GM19467 (cell line): Measurements from ENCODE around the gene MAEA.
"Not testable (repeated sequence)": the region's sequence is repeated elsewhere in the genome, so short reads cannot be mapped to it uniquely, and the experiment has no call there.

Experiments
- ATAC-seq: cut with Tn5 transposase; IDR thresholded peaks from one replicate; pipeline ENCODE4 v1.9.1; 2021; ENCODE audit warnings: mild to moderate bottlenecking, moderate library complexity; ENCODE audit not compliant: unreplicated experiment

The MAEA gene

DNA sequence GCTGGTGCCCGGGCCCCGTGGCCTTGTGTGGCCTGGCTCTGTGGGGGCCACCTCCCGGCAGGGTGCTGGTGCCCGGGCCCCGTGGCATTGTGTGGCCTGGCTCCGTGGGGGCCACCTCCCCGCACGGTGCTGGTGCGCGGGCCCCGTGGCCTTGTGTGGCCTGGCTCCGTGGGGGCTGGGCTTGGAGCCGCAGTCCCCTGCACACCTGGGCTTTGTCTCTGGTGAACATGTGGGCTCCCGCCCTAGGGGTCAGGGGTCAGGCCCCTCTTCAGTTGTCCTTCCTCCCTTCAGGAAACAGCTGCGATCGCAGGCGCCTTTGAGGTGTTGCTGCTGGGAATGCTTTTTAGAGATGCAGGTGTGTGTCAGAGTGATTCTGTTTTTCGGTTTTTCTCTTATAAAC lies 74.5 kb downstream of the MAEA start:
- ATAC-seq = no peak

DNA sequence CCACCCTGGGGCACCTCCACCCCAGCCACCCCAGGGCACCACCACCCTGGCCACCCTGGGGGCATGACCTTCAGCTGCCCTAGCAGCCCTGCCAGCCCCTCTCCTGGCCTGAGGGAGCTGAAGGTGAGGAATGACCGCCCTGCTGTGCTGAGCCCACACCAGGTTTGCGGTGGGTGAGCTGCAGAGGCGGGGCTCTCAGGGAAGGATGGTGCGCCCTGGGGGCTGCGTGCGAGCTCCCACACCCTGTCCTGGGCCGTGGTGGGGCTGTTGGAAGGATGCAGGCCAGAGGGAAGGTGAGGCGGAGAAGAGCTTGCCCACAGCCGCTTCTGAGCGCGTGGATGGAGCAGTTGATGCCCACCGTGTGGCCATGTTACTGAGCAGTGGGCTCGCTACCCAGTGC lies 75.1 kb downstream of the MAEA start:
- ATAC-seq = no peak

DNA sequence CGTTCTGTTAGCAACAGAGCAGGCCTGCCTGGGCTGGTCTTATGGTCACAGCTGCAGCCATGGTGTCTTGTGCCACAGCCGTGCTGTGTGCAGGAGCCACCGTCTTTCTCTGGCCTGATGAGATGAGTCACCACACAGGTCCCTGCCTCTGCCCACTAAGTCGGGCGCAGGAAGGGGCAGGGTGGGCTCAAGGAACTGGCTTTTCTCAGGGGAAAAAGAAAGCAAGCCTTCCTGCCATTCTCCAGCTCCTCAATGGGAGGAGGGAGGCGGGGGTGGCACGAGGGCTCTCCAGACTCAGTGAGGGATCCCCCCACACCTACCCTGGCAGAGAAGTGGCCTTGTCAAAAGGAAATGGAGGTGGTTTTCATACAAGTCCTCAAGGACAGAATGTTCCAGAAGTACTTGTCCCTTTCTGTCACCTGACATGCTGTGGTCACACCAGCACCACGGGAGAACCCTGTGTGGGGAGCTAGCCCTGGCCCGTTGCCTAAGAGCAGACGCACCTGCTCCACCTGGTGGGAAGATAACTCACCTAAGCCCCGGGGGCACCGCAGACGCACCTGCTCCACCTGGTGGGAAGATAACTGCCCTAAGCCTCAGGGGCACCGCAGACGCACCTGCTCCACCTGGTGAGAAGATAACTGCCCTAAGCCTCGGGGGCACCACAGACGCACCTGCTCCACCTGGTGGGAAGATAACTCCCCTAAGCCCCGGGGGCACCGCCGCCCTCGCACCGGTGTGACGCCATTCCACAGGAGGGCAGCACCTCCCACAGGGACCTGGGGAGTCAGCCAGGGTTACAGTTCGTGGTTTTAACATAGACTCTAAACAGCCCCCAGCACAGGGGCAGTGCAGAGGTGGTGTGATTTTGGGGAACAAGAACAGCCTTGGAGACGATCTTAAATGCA lies 75.8 kb downstream of the MAEA start:
- no peak for ATAC-seq

DNA sequence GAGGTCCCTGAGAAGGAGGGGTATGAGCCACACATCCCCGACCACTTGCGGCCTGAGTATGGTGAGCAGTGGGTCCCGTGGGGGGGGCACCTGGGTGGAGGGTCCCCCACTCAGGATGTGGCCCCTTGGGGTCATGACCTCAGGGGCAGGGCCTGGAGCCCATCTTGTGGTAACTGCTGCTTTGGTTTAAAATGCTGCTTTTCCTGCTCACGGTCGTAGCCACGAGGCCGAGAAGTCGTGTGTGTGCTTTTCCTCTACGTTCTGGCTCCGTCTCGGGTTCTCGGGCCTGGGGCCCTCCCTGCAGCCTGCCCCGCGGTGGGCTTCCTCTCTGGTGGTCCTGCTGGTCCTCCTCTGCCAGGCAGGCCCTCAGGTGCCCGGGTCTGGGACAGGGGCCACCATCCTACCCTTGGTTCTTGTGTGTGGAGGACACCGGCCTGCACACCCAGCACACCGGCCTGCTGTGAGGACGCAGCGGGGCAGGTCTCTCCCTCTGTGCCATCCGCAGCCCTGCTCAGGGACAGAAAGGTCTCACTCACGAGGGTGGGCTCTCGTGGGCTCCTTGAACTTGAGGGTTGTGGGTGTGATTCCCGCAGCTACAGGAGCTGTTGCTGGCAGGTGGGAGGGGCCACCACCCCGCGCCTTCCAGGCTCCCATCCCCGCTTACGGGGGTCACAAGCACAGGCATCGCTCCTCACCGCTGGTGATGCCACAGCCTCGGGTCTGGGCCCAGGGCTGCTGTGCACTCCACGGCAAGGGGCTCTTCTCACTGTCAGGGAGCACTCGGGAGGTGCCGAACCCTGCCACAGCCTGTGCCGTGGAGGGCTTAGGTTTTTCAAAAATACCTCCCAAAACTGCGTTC lies 76.9 kb downstream of the MAEA start:
- ATAC-seq = no peak

DNA sequence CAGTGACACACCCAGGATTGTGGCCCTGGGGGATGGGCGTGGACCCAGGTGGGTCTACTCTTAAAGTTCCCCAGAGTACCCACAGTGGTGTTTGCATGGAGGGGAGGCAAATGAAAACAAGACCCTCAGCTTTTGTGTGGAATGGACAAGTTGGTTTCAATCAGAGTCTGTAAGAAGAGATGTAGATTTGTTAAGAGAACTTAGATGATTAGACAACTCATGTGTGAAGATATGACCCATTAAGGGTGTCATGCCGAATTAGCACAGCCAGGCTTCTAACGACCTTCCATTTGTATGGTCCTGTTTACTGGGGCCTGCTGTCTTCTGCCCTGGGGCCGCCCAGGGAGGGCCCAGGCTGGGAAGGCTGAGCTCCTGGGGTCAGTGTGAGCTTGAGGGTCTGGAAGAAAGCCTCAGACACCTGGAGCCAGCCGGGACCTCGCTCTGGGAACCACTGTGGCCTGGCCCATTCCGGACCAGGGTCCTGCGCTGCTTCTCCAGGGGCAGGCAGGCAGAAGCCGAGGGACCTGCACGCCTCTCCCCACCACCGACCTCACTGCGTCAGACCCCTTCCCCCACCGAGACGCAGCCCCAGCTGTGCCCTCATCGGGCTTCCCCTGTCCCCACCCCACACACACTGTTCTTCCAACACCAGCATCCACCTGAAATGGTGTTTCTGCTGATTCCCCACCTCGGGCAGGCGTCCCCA lies 77.7 kb downstream of the MAEA start:
- no peak for ATAC-seq

DNA sequence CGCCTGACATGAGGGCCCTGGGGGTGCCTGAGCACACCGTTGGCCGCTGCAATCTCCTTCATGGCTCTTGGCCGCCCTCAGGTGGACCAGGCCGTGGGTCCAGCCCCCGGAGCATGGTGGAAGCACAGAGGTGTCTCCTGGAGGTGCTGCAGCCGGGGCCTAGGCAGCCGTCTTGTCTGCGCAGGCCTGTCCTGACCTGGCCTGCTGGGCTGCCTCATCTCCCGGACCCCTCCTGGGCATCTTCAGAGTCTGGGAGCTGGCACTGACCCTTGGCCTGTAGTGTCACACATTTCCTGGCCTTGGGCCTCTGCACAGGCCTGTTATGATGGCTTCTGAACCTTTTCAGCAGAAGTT lies 78.2 kb downstream of the MAEA start:
- ATAC-seq = no peak

DNA sequence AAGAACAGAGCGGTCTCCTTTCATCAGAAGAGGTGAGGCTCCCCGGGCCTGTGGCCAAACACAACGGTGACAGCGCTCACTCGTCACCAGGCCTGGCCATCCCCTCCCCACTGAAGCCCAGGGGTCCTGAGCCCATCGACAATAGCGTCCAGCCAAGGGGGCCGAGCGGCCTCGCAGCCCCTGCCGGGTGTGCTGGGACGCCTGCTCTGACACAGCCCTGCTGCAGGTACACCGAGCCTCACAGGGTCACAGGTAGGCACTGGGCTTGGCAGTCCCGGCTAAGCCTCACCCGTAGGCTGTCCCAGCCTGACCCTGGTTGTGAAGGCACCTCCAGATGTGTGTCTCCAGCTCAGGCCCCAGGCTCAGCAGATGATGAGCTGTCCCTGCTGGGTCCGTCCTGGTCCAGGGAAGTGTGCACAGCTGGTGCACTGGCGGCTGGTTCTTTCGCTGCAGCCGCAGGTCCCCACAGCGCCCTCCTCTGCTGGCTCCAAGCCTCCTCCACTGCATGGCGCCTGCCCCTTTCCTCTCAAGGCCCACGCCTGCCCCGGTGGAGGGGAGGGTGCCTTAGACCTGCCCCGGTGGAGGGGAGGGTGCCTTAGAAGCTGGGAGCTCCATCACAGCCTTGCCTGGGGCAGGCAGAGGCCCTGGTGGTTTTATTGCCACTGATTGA lies 78.9 kb downstream of the MAEA start:
- ATAC-seq = no peak

DNA sequence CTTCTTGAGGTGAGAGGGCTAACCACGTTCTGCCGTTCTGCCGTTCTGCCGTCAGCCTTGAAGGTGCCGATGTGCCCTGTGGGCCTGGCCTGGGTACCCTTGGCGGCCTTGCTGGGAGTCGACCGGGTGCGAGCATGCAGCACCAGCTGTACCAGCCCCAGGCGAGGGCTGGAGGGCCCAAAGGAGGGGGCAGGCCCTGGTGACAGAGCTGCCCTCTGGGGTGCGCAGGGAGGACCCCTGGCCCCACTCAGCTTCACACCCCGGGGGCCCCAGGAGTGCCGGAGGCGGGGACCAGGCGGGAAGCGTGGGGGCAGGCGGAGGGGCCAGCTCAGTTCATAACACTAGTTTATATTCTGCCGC lies 79.4 kb downstream of the MAEA start:
- no peak for ATAC-seq

DNA sequence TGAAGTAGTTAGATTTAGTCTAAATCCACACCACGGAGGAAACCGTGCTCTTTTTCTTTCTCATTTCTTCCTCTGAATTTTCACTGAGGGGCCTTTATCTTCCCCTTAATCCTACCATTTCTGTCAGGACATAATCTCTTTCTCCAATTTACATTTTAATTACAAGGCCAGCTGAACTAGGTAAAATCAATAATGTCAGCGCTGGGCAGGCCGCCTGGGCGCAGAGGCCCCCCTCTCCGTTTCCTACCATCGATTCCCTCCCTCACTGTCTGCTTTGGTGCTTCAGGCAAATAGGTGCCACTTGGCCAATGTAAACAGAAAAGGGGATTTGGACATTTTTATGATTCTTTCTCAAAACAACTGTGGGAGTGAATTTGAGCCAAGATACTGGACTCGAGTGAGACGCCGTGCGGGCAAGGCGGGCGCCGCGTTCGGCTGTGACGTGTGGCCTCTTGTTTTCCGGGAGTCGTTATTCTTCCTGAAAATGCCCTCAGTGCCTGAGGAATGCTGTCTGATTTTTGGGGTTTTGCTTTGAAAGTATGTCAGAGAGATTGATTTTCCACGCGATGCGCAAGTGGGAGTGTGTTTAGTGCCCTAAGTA lies 79.9 kb downstream of the MAEA start:
- no peak for ATAC-seq

DNA sequence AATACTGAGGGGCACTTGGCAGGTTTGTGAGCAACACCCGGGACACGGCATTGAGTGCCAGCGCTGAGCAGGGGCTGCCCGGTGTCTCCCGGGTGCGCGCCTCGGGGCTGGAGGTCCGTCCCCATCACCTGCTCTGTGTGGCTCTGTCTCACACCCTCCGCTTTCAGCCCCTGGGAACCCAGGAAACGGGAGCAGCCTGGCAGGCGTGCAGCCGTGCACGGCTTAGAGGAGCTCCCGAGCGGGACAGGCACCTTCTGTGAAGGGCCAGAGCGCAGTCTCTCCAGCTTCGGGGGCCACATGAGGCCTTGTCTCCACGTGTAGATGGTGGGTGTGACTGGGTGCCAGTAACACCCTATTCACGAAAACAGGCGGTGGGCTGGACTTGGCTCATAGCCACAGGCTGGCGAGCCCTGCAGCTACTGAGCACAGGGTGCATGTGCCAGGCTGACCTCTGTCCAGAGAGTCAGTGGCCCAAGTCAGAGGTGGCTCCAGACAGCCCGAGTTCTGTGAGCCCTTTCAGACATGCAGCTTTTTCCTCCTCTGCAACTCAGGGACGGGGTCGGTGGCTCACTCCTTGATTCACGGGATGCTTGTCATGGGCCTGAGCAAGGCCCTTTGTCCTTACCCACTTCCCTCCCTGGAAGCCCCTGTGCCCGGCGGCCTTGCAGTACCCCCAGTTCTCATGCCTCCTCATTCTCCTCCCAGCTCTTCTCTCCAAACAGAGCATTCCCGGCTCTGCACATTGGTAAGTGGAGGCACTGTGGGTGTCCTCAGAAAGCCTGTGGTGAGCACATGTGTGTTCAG lies 80.8 kb downstream of the MAEA start:
- no peak for ATAC-seq

DNA sequence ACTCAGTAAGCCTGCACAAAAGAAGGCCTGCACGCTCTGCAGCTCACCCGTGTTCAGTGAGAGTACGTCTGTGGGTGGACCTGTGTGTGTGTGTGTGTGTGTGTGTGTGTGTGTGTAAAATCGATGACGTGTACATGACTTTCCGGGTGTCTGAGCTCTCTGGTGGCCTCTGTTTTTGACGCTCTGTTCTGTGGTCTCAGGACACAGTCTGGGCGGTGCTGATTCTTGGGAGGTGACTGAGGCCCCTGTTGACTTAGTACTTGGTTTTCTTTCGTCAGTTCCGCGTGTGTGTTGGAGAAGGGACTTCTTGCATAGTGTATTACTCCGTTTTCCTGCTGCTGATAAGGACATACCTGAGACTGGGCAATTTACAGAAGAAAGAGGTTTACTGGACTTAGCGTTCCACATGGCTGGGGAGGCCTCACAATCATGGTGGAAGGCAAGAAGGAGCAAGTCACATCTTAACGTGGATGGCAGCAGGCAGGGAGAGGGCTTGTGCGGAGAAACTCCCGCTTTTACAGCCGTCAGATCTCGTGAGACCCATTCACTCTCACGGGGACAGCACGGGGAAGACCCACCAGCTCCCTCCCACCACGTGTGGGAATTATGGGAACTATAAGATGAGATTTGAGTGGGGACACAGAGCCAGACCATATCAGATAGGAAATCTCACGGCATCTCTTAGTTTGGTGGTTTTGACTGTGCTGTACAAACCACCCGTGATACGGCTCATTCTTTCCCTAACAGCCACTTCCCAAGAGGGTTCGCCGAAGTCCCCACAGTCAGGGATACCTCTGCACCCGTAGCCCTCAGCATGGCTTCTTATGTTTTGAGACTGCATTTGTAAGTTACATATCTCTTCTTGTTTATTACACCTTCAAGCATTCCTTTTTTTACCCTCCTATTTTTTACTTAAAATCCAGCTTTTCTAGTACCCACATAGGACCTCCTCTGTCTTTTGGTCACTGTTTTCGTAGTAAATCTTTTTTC lies 81.8 kb downstream of the MAEA start:
- ATAC-seq = no peak

DNA sequence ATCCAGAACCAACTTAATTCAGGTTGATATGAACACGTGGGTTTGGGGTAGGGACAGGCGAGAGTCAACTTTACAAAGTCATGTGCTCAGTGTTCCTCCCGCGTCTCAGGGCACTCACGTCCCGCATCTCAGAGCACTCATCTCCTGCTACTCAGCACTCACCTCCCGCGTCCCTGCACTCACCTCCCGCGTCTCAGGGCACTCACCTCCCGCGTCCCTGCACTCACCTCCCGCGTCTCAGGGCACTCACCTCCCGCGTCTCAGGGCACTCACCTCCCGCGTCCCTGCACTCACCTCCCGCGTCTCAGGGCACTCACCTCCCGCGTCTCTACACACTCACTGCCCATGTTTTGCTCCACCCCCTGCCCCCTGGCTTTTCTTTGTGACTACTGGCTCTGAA lies 82.9 kb downstream of the MAEA start:
- ATAC-seq = not testable (repeated sequence)

DNA sequence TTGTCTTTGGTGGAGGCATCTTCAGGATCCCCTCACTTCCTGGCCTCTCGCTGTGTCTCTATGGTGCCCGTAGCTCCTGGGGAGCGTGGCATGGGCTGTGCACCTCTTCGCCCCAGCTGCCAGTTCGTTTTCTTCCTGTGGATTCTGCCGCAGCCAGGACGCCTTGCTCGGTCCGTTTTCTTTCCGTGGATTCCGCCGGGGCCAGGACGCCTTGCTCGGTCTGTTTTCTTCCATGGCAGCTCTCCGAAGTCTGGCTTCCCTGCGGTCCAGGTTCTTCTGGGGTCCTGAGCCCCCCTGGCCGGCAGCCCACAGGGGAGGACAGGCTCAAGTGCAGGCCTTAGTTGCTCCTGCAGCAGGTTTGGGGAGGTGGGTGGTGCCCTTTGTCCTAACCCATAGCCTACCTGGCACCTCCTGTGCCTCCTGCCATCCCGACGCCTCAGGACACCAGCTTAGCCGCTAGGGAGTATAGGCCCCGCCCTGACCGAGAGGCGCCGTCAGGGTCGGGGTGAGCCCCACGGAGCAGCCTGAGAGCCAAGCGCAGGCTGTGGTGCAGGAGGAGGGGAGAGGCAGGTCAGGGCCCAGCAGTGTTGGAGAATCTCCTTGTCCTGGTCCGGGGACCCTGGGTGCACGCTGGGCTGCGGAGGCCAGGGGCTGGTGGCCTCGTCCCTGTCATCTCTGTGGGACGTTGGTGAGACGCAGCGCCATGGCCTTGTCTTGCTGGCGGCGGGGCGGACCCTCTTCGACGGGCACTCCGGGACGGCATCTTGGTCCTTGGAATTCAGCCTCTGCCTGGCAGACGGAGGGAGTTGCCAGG lies 84.4 kb downstream of the MAEA start:
- ATAC-seq = no peak

DNA sequence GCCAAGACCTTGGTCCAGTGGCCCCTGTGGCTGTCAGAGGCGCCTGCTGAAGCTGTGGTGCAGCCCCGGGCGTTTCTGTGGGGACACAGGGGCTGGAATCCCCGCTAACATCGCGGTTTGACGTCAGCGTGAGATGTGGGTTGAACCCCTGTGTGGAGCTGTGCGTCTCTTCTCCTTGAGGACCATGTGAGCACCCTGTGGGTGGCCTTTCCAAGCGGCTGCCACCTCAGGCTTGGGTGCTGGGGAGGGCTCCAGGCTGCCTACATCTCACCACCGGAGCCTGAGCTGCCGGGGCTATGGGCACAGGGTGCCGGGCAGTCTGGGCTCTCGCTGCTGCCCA lies 85.0 kb downstream of the MAEA start:
- ATAC-seq = no peak

DNA sequence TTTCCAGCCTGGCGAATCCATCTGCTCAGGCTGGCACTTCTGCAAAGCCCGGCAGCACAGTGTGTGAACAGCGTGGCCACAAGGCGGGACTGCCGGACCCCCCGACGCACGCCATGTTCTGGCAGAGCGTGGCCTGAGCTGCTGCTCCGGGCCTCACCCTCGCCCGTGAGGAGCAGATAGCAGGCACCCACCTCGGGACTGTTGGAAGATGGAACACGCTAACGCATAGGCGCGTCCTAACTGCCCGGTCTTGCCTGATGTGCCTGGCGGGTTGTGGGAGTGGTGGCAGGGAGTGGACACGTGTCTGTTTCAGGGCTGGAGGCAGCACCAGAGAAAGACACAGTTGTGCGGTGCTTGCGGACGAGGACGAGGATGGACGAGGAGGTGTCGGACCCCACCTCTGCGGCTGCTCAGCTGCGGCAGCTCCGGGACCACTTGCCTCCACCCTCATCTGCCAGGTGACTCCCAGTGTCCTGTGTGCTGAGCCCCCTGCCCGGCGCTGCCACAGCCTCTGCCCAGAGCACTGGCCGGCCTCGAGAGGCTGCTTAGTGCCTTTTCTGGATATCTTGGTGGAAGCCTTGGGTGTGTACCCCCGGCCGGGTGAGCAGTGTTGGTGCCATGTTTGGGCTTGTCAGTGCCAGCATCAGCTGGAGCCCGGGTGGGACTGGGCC lies 85.5 kb downstream of the MAEA start:
- no peak for ATAC-seq

DNA sequence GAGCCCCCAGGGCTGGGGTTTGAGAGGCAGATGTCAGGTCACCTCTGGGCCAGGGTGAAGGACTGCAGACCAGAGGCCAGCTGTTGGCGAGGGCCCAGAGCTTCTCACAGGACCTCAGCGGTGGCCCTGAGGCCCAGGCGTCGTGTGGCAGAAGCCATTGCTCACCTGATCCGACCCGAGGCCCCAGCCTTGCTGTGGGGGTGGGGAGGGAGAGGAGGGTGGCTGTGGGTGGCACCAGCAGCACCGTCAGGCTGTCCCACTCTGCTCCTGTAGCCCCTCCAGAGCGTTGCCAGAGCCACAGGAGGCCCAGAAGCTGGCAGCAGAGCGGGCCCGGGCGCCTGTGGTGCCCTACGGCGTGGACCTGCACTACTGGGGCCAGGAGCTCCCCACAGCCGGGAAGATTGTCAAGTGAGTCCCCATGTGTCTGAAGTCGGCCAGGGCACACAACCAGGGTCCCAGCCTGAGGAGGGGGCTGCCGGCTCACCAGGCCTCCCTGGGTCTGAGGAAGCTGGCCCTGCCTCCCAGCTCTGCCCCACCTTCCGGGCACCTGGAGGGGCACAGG lies 86.2 kb downstream of the MAEA start:
- ATAC-seq = no peak

DNA sequence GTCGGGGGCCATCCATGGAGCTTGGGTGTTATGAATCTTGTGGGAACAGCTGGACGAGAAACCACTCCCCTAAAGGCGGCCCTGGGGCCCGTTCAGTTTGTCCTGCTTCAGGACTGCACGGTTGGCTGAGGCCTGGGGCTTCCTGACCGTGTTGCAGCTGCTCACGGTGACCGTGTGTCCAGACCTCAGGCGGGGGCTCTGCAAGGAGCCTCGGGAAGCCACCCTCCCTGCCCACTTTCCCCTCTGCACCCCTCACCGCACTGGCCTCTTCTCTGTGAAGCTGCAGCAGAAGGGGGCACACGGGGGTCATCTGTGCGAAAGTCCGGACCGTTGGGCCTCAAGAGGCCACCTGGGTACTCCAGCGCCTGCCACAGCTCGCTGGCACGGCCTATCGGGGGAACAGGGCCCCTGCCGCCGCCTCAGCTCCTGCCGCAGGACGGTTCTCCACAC lies 86.7 kb downstream of the MAEA start:
- ATAC-seq = no peak
